ENCODE measurements around the gene MON1B.
"Not testable (repeated sequence)": the region's sequence is repeated elsewhere in the genome, so short reads cannot be mapped to it uniquely, and the experiment has no call there.

Gene MON1B

DNA sequence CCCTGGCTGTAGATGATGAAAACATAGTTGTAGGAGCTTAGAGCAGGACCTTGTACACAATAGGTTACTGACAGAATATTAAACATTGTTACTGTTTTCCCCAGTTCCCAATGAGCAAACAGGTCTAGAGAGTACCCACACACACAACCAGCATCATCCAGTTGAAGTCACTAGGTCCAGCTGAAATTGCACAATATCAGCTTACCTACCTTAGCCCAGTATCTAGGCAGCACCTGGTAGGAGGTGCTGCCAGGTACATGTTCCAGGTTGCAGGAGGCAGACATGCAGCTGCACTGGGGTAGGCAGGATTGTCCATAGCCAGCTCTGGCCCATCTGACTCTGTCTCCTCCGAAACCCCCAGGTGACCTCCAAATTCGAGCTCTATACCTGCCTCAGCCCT, 6.8 kb downstream of the MON1B start:
- no peak for DNase-seq (ENCODE audit: low read depth in 2 of 2)

DNA sequence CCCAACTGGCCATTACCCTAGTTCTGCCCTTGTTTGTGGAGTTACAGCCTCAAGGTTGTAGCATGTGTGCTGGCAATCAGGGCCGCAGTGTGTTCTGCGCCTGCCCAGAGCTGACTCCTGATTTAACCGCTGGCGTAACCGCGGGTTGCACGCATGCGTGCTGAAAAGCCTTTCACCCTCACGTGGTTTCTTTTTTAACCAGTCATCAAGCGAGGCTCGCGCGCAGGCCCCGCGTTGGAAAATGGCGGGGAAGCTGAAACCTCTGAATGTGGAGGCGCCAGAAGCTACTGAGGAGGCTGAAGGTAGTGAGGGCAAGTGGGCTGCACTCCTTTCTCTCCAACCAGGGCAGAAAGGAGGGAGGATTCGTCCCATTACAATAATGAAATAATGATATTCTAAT, 8.2 kb downstream of the MON1B start, which contains the start of gene SYCE1L:
Gene SYCE1L, plus strand, starts transcription at position 198 of the 400 bp plus-strand sequence. Its CDS starts 44 bp downstream, at position 242.
- DNase-seq (ENCODE audit: low read depth in 2 of 2): no peak

DNA sequence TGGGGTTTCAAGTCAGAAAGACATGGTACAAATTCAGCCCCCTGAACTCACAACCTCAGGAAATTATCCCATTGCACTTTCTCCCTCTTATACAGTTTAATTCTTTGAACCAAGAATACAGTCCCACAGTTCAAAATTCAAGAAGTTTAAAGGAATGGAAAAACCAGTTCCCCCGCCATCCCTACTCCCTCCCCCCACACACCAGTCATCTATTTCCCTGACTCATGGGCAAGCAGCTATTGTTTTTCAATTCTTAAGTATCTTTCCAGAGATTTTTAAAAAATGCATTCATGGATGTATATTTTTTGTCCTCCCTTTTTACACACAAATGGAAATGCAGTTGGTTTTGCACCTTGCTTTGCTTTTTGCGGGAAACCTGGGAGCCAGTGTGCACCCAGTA, 15.5 kb downstream of the MON1B start:
- no peak for DNase-seq (ENCODE audit: low read depth in 2 of 2)

DNA sequence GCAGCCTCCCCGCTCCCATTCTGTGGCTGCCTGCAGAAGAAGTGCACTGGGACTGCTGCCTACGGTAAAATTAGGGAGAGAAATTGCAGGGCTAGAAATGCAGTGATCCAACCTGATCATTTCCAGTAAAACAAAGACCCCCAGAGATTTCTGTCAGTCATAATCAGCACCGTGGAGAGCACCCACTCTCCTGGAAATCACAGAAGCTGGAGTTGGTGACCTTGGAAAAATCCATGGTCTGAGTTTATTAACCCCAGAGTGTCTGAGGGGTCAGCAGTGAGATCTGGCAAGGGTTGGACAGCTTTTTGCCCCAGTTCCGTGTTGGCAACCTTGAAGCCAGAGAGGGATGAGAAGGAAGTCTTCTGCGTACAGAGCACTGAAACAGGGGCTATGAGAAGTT, 16.0 kb downstream of the MON1B start:
- no peak for DNase-seq (ENCODE audit: low read depth in 2 of 2)

DNA sequence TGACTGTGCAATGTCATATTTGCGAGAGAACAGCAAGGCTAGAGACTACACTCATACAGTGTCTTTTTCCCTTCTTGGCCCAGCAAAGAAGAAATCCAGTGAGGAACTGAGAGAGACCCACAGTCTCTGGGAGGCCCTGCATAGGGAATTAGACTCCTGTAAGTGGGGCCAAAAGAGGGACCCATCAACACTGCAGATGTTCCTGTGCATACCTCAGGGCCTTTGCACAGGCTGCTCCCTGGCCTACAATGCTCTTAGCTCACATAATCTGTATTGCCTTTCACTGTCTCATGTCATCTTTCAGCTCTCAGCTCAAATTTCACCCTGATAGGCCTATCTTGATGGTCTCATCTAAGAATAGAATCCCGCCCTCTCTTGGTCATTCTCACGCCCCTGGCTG, 17.4 kb downstream of the MON1B start:
- DNase-seq (ENCODE audit: low read depth in 2 of 2): no peak

DNA sequence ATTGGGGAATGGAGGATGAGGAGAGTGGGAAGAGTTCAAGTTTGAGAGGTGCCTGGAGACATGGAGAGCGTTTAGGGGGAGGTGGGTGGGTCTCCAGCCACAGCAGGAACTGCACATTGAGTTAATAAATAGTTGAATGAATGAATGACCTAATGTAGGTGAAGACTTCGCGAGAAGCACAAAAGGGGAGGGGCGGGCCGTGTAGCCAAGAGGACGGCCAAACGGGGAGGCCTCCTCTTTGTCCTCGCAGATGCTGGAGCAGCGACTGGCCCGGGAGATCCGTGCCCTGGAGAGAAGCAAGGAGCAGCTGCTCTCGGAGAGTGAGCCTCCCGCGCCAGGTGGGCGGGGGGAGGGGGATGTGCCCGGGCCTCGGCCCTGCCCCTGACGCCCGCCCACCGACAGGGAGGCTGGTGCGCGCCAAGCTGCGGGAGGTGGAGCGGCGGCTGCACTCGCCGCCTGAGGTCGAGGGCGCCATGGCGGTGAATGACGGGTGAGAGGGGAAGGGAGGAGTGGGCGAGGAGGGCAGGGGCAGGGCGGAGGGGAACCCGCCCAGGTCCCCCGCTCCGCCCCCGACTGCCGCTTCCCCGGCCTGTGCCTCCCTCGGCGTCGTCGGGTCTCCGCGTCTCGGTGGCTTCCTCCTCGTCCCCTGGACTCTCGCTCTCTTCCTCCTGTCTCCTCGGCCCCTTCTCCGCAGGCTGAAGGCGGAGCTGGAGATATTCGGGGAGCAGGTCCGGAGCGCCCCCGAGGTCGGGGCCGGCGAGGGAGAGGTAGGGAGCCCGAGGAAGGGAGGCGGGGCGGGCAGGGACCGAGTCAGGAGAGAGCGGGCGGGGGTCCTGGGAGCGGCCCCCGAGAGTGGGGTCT, 21.1 kb downstream of the MON1B start:
- DNase-seq (ENCODE audit: low read depth in 2 of 2): peak; percentile 66

DNA sequence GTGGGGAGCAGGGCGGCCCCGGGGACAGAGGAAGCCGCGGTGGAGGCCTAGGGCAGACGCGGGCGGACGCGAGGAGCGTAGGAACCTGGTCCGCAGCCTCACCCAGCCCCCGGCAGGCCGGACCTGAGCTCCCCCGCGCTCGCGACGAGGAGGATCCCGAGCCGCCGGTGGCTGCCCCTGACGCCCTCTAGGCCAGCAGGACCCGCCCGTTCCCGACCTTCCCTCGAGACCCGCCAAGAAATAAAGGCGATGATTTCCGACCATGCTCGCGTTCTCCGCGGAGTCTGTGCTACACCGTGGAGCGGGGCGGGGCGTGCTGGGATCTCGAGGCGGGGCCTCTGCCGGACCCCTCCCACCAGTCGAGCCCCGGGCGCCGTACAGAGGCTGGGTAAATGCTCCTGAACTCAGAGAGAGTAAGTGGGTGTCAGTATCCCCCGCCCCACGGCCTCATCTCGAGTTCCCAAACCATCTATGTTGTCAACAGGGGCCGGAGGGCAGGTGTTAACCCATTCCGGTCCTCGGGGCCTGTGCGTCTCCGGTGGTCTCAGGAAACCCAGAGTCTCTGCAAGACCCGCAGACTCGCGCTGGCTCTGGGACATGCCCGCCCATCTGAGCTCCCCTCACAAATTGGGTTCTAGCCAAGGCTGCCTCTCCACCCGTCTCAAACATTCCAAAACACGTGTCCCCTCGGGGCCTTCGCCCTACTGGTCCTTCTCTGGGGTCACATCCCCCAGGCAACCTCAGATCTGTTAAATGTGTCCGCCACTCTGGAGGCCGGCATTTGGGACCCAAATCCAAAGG, 22.0 kb downstream of the MON1B start:
- DNase-seq (ENCODE audit: low read depth in 2 of 2): peak; percentile 44 to 53

DNA sequence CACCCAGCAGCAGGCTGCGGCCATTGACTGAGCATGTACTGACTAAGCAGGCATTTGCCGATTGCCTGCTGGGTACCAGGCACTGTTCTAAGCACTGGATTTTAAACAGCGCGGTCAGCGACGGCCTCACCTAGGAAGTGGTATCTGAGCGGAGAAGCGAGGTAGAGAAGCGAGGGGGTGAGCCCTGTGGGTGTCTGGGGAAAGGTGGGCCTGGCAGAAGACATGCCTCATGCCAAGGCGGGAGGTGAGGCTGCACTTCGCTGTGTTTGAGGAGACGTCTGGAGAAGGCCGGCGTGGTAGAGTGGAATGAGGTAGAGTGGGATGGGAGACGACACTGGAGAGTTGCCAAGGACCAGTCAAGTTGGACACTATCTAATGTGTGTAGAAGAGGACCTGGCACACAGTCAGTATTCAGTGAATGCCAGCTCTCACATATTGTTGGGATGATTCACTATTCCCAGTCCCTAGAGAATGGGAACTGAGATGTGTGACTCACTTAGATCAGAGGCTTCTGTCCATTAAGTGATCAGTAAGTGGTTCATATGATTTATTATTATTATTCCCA, 22.6 kb downstream of the MON1B start:
- no peak for DNase-seq (ENCODE audit: low read depth in 2 of 2)

DNA sequence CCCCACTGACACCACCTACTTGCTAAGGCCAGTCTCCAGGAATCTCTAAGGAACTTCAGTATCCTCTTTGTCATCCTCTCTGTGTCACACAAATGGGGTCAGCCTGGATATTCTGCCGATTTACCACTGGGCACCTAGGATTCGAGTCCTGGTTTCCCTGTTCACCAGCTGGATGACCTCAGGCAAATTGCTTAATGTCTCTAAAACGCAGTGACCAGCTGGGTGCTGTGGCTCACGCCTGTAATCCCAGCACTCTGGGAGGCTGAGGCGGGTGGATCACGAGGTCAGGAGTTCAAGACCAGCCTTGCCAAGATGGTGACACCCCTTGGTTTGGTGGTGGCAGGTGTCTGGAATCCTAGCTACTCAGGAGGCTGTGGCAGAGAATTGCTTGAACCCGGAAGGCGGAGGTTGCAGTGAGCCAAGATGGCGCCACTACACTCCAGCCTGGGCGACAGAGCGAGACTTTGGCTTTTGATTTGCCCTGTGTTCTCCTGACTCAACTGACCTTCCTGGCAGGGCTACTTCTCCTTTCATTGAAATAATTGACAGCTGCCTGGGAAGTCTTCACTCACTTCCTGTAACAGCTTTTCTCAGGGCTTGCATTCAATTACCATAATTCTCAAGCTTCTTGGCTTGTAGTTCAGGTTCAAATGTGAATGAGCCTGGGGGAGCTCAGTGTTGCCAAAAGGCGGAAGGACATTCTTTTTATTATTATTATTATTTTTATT, 23.6 kb downstream of the MON1B start:
- no peak for DNase-seq (ENCODE audit: low read depth in 2 of 2)

DNA sequence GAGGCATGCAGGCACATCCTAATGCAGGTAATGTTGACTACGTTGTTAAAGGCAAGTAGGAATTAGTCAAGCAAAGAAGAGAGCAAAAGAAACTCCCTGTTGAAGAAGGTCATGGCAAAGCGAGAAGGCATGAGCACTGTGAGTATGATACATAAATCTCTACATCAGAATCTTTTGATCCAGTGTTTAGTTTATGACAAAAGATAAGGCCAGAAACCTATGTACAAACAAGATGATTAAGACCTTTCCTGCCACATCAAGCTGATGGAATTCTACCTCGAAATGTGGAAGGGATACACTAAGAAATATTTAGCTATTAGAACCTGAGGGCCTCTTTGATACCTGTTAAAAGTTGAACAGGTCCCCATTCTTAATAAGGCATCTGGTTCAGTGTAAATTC, 28.4 kb downstream of the MON1B start:
- no peak for DNase-seq (ENCODE audit: low read depth in 2 of 2)

DNA sequence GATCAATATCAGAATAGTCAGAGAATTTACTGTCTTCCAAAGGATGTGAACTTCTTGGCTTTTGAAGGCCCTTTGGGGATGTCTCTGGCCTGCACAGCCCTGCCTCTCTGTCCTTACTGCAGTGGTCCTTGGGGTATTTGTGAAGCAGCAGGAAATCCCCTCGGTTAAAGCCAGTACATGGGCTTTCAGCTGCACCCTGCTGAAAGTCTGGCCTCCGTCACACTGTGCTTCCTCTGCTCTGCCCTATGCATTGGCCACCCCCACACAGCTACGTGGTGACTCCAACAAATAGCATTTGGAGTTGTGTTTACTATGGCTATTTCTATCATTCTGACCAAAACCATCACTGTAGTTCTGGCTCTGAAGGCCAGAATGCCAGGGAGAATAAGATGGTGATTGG, 29.4 kb downstream of the MON1B start:
- no peak for DNase-seq (ENCODE audit: low read depth in 2 of 2)

DNA sequence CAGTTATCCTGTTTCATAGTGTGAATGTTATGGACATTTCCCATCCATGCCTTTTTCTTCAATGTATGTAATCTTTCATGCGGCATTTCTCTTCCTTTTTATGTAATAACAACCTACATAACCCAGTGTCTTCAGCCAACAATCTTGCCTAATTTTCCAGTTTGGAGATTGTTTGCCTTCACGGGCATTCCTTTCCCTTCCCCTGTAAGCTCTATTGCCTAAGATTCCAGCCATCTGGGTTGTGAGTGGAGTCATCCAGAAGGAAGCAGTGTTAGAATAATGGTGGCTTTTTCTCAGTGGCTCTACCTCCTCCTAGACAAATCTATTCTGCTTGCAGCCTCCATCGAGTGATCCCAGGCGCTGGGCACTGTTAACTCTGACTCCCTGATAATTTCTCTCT, 30.5 kb downstream of the MON1B start:
- no peak for DNase-seq (ENCODE audit: low read depth in 2 of 2)

DNA sequence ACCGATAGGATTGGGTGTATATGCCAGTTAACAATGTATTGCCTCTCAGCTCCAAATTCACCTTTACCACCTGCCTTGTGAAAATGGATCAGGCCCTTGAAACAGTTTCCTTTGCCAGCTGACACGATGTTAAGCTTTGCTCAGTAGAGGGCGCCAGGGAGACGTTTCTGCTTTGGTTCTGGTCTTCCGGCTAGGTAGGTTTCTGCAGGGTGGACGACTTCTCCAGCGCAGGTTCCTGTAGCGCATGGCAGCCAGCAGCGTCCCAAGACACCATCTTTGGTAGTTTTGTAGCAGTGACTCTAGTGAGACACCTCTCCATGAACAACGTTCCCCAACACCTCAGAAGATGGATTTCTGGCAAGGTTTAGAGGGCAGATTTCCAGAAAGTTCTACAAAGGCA, 32.2 kb downstream of the MON1B start:
- DNase-seq (ENCODE audit: low read depth in 2 of 2): no peak

DNA sequence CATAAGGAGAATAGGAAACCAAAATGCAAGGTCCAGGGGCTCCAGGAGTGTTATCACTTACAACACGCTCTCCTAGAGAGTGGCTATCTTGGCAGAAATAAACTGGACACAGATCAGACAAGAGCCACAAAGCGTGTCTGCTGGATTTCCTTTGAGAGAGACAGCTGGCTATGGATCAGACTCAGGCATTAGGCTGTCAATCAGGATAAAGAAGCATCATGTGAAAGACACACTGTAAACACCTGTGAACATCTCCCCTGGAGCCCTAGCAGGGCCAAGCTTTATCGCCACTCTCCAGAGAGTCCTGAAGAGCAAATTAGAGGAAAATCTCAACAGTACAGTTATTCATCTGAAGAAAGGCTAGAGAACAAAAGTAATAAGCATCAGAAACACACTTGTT, 34.2 kb downstream of the MON1B start:
- no peak for DNase-seq (ENCODE audit: low read depth in 2 of 2)

DNA sequence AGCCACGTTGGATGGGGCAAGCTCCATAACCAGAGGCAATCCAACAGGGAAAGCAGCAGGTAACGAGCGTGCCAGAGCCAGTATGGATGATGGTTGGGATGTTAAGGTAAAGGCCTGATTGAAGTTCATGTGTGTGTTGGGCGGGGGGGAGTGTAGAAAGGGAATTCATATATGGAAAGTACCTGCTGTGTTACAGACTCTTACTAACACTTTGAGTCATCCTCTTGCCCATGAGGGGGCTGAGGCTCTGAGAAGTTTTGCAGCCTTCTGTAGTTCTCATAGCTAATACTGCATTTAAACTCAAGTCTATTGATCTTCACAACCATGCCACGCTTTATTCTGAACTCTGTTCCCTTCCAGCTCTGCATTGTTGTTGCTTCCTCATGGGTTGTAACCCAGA, 36.8 kb downstream of the MON1B start:
- no peak for DNase-seq (ENCODE audit: low read depth in 2 of 2)

DNA sequence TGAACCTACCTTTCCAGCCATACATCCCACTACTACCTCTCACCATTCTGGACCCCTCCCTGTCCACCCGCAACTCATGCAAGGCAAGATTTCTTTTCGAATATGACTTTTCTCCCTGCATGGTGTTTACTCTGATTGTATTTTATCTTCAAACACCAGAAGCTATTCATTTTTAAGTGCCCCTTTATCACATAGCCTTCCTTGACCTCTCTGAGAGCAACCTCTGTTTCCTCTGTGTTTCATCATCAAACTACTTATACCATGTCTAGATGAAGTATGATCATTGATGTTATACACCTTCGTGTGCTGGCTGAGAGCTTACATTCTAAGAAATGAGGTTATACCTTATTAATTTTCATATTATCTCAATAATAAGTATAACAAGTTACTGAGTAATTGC, 40.1 kb downstream of the MON1B start:
- no peak for DNase-seq (ENCODE audit: low read depth in 2 of 2)

DNA sequence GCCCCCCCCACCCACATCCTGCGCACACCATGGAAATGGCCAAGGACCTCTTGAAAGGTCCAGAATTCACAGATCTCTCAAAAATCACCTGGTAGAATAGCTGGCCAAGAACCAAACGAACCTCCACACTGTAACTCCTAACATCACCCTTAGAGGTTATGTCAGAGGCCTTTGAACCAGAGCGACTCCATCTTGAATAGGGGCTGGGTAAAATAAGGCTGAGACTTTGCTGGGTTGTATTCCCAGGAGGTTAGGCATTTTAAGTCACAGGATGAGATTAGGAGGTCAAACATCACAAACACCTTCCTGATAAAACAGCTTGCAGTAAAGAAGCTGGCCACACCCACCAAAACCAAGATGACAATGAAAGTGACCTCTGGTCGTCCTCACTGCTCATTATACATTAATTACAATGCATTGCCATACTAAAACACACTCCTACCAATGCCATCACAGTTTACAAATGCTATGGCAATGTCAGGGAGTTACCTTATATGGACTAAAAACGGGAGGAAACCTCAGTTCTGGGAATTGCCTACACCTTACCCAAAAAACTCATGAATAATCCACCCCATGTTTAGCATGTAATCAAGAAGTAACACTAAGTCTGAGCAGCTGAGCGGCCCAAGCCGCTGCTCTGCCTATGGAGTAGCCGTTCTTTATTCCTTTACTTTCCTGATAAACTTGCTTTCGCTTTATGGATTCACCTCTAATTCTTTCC, 43.0 kb downstream of the MON1B start:
- DNase-seq (ENCODE audit: low read depth in 2 of 2): no peak

DNA sequence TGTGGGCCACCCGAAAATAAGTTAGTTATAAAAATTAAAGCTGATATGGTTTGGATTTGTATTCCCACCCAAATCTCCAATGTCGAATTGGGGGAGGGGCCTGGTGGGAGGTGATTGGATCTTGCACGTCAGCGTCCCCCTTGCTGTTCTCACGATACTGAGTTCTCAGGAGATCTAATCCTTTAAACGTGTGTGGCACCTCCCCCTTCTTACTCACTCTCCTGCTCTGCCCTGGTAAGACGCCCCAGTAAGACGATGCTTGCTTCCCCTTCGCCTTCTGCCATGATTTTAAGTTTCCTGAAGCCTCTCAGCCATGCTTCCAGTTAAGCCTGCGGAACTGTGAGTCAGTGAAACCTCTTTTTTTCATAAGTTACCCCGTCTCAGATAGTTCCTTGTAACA, 43.6 kb downstream of the MON1B start:
- no peak for DNase-seq (ENCODE audit: low read depth in 2 of 2)

DNA sequence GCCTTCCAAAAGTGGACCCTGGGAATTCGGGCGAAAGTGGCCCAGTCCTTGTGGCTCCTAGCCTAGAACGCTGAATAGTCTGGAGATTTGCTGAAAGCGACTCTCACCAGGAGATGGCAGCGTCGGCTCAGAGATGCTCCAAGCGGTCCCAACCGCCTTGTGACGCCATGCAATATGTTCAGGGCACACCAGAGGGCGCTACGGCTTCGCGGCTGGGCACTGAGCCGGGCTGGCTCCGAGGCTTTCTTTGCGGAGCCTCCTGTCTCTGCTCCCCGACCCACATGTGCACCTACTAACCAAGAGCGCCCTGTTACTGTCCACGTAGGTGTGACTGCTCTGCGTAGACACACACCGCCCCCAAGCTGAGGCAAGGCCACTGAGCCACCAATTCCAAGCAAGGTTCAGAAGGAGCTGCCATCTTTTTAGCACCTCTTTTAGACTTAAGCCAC, 45.1 kb downstream of the MON1B start:
- peak; percentile 73 to 74 for DNase-seq (ENCODE audit: low read depth in 2 of 2)

DNA sequence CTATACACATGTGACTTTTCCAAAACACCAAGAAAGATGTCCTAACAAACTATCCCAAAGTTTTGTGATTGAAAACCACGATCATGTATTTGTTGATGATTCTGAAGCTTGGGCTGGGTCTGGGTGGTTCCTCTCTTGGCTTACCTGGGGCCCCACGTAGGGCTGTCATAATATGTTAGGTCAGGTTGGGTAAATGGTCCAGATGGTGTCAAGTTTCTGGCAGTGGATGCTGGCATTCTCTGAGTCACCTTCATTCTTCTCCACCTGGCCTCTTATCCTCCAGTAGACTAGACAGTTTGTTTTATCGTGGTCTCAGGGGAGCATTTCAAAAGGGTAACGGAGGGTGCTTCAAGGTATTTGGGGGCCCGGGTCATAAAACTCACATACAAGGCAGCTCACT, 47.6 kb downstream of the MON1B start:
- DNase-seq (ENCODE audit: low read depth in 2 of 2): no peak

DNA sequence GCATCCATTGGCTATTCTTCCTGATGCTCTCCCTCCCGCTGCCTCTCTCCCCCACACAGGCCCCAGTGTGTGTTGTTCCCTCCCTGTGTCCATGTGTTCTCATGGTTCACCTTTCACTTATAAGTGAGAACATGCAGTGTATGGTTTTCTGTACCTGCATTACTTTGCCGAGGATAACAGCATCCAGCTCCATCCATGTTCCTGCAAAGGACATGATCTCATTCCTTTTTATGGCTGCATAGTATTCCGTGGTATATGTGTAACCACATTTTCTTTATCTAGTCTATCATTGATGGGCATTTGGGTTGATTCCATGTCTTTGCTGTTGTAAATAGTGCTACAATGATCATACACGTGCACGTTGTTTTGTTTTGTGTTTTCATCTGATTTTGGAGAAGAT, 51.5 kb downstream of the MON1B start:
- not testable (repeated sequence) for DNase-seq (ENCODE audit: low read depth in 2 of 2)
